HCT116 (cell line): ENCODE measurements around the gene CFAP161. TPM values are rescaled to one million over a fixed set of nuclear protein-coding genes. Genes with fewer than 3 reads are reported as not detected.

Experiments
- ATAC-seq: fragments of 200-7000 bp; cut with Tn5 transposase; 2 replicates; pipeline ENCODE4 v1.9.1; 2020; ENCODE audit warnings: mild to moderate bottlenecking, moderate library complexity
- BruUV-seq: library from RNA; stranded (reverse); fragments of 400-500 nt; replicated peaks from 2 replicates; lab custom pipeline; 2021; lab: Mats Ljungman, UMichigan
- CTCF ChIA-PET: fragments of 300-600 bp; sonication (Branson Sonifier 250); formaldehyde crosslinking; loops from one replicate; lab custom pipeline; 2021; ENCODE audit warnings: antibody characterized with exemption; lab: Charles Lee
- POLR2A ChIA-PET: fragments of 300-600, 350-600 bp; sonication (Branson Sonifier 250); formaldehyde crosslinking; loops from one replicate; lab custom pipeline; 2021; ENCODE audit warnings: antibody characterized with exemption; lab: Charles Lee
- RAD21 ChIA-PET, 2 experiments: fragments of 300-600 bp; sonication (Branson Sonifier 250); formaldehyde crosslinking; loops; one replicate each; lab custom pipeline; 2023; ENCODE audit warnings: low total read pairs in 2 of 2; ENCODE audit not compliant: uncharacterized antibody in 2 of 2, unreplicated experiment in 2 of 2, low non-redundant PET in 1 of 2; lab: Charles Lee
- DNase-seq: peaks from one replicate; pipeline ENCODE4 v3.0.0-alpha.2; 2010; ENCODE audit warnings: low read depth, low spot score
- H2AFZ ChIP-seq: fragments of 200-600 bp; shearing (Covaris generic), sonication (generic); 2 replicates; pipeline ENCODE4 v1.6.1; 2017; ENCODE audit warnings: low read depth, mixed run types, mixed read lengths, antibody characterized with exemption, low read length; ENCODE audit not compliant: poor library complexity, severe bottlenecking
- H3K27ac ChIP-seq: 2 replicates; pipeline ENCODE4 v1.5.1; 2012; ENCODE audit warnings: low read depth, low read length
- H3K27me3 ChIP-seq: fragments of 200-600 bp; sonication (generic); 2 replicates; pipeline ENCODE4 v1.6.1; 2016; ENCODE audit warnings: mixed run types, low read length, mixed read lengths; ENCODE audit not compliant: insufficient read depth
- H3K36me3 ChIP-seq, 2 experiments: fragments of 200-500 bp in 1 of 2; fragments of 200-600 bp in 1 of 2; sonication (Bioruptor generic) in 1 of 2; sonication (generic) in 1 of 2; 2 replicates each; pipeline versions ENCODE4 v1.5.1 to v1.6.1; 2014 to 2016; ENCODE audit warnings: low read length in 2 of 2, inconsistent platforms in 1 of 2, mixed read lengths in 1 of 2, mixed run types in 1 of 2; ENCODE audit not compliant: insufficient read depth in 2 of 2, control insufficient read depth in 1 of 2
- H3K4me1 ChIP-seq, 2 experiments: fragments of 200-600 bp in 1 of 2; sonication (generic) in 1 of 2; 2 replicates each; pipeline versions ENCODE4 v1.5.1 to v1.6.1; 2012 to 2017; ENCODE audit warnings: low read length in 2 of 2, inconsistent platforms in 1 of 2, mild to moderate bottlenecking in 1 of 2, mixed read lengths in 1 of 2, mixed run types in 1 of 2, moderate library complexity in 1 of 2; ENCODE audit not compliant: insufficient read depth in 2 of 2, control insufficient read depth in 1 of 2
- H3K4me2 ChIP-seq: fragments of 200-600 bp; sonication (generic); 2 replicates; pipeline ENCODE4 v1.6.1; 2017; ENCODE audit warnings: mixed run types, low read length, mixed read lengths
- H3K4me3 ChIP-seq, 2 experiments: fragments of 200-600 bp in 1 of 2; sonication (generic) in 1 of 2; replicated peaks in 1 of 2; 2 replicates each; pipeline ENCODE4 v1.5.1; 2011 to 2016; ENCODE audit warnings: low read length in 2 of 2, control low read depth in 1 of 2, low read depth in 1 of 2, mild to moderate bottlenecking in 1 of 2, mixed read lengths in 1 of 2, mixed run types in 1 of 2
- H3K79me2 ChIP-seq: fragments of 200-600 bp; sonication (generic); 2 replicates; pipeline ENCODE4 v1.6.1; 2017; ENCODE audit warnings: mild to moderate bottlenecking, mixed run types, low read length, moderate library complexity, mixed read lengths; ENCODE audit not compliant: insufficient read depth
- H3K9ac ChIP-seq: fragments of 200-600 bp; sonication (generic); 2 replicates; pipeline ENCODE4 v1.6.1; 2016; ENCODE audit warnings: low read length, mixed read lengths
- H3K9me2 ChIP-seq: fragments of 200-600 bp; sonication (generic), shearing (Covaris generic); 2 replicates; pipeline ENCODE4 v1.6.1; 2017; ENCODE audit warnings: mixed run types, mild to moderate bottlenecking, moderate library complexity; ENCODE audit not compliant: insufficient read depth
- H3K9me3 ChIP-seq, 2 experiments: fragments of 200-500 bp in 1 of 2; fragments of 200-600 bp in 1 of 2; sonication (Bioruptor generic) in 1 of 2; sonication (generic) in 1 of 2; 2 replicates each; pipeline ENCODE4 v1.6.1; 2014 to 2017; ENCODE audit warnings: low read length in 2 of 2, mixed read lengths in 2 of 2, inconsistent platforms in 1 of 2, low read depth in 1 of 2, mild to moderate bottlenecking in 1 of 2, mixed run types in 1 of 2, moderate library complexity in 1 of 2; ENCODE audit not compliant: control insufficient read depth in 1 of 2, insufficient read depth in 1 of 2
- H4K20me1 ChIP-seq: fragments of 200-600 bp; sonication (generic), shearing (Covaris generic); 2 replicates; pipeline ENCODE4 v1.6.1; 2017; ENCODE audit warnings: mixed run types, mild to moderate bottlenecking, moderate library complexity; ENCODE audit not compliant: insufficient read depth
- ATF3 ChIP-seq: IDR thresholded peaks from 2 replicates; pipeline ENCODE4 v1.6.1; 2012
- CBX3 ChIP-seq: IDR thresholded peaks from 2 replicates; pipeline ENCODE4 v1.6.1; 2012; ENCODE audit warnings: low read depth
- CEBPB ChIP-seq: IDR thresholded peaks from 2 replicates; pipeline ENCODE4 v1.6.1; 2012; ENCODE audit warnings: low read depth
- CTCF ChIP-seq, 3 experiments: fragments of 200-600 bp in 1 of 3; sonication (generic) in 1 of 3; IDR thresholded peaks in 2 of 3; conservative IDR thresholded peaks in 1 of 3; 2 replicates each; pipeline ENCODE4 v1.5.1; 2012 to 2017; ENCODE audit warnings: low read depth in 2 of 3, low read length in 2 of 3, antibody characterized with exemption in 1 of 3, borderline replicate concordance in 1 of 3, control low read depth in 1 of 3, mild to moderate bottlenecking in 1 of 3, mixed read lengths in 1 of 3, mixed run types in 1 of 3, moderate library complexity in 1 of 3; ENCODE audit not compliant: insufficient read depth in 1 of 3
- EGR1 ChIP-seq: IDR thresholded peaks from 2 replicates; pipeline ENCODE4 v1.6.1; 2012; ENCODE audit warnings: low read depth
- ELF1 ChIP-seq: IDR thresholded peaks from 2 replicates; pipeline ENCODE4 v1.6.1; 2012; ENCODE audit warnings: low read depth, borderline replicate concordance
- FOSL1 ChIP-seq: IDR thresholded peaks from 2 replicates; pipeline ENCODE4 v1.6.1; 2012; ENCODE audit warnings: low read depth
- JUND ChIP-seq: IDR thresholded peaks from 2 replicates; pipeline ENCODE4 v1.6.1; 2012
- POLR2AphosphoS5 ChIP-seq: IDR thresholded peaks from 2 replicates; pipeline ENCODE4 v1.6.1; 2011; ENCODE audit warnings: mild to moderate bottlenecking, low read depth, low read length, moderate library complexity
- RAD21 ChIP-seq: IDR thresholded peaks from 2 replicates; pipeline ENCODE4 v1.6.1; 2012; ENCODE audit warnings: low read depth, mild to moderate bottlenecking
- SIN3A ChIP-seq: IDR thresholded peaks from 2 replicates; pipeline ENCODE4 v1.6.1; 2012; ENCODE audit warnings: low read depth
- SRF ChIP-seq: IDR thresholded peaks from 2 replicates; pipeline ENCODE4 v1.6.1; 2012; ENCODE audit warnings: low read depth
- TCF7L2 ChIP-seq: IDR thresholded peaks from 2 replicates; pipeline ENCODE4 v1.7.0; 2011; ENCODE audit warnings: borderline replicate concordance, inconsistent platforms; ENCODE audit not compliant: insufficient read depth, insufficient read length; ENCODE audit errors: extremely low read depth
- ZBTB33 ChIP-seq: IDR thresholded peaks from 2 replicates; pipeline ENCODE4 v1.6.1; 2011; ENCODE audit warnings: mild to moderate bottlenecking, low read length, moderate library complexity; ENCODE audit not compliant: insufficient replicate concordance; ENCODE audit errors: extremely low read depth
- ZNF274 ChIP-seq: fragments of 200-500 bp; sonication (Bioruptor generic); IDR thresholded peaks from 2 replicates; pipeline ENCODE4 v1.6.1; 2014; ENCODE audit warnings: mild to moderate bottlenecking, low read depth, low read length, inconsistent platforms
- intact Hi-C: fragments of 100-400 bp; cut with micrococcal nuclease; formaldehyde crosslinking; loops from 2 replicates; pipeline ENCODE4 v1.10.0; 2022
- total RNA-seq: library from RNA; stranded (reverse); gene quantifications from one replicate; pipeline ENCODE4 v1.2.1, GENCODE V29; 2021; ENCODE audit not compliant: unreplicated experiment

CFAP161 gene
- total RNA-seq, 1 experiment from 2014 or later = 0.15 TPM

- TF ChIP-seq POLR2AphosphoS5 (no peak), TCF7L2 (no peak), CBX3 (no peak), CEBPB (no peak)
- Histone ChIP-seq H3K36me3 (no peaks in the 10 kb centered on the region), H3K4me1 (no peaks in the 10 kb centered on the region), H3K9me2 (no peaks in the 10 kb centered on the region), H3K4me2 (no peak overlapping the region), H3K9ac (no peak overlapping the region), H3K79me2 (no peaks in the 10 kb centered on the region), H3K27me3 (peaks cover 41% of the 10 kb centered on the region), H4K20me1 (no peaks in the 10 kb centered on the region), H3K9me3 (no peaks in the 10 kb centered on the region), H3K27ac (no peak overlapping the region), H2AFZ (no peak overlapping the region), H3K4me3 (no peak overlapping the region)
- intact Hi-C loops = no loop called here
- POLR2A ChIA-PET = no interaction called here
- no TSS peak for BruUV-seq
- DNase-seq = no peak
- no peak for ATAC-seq
- RAD21 ChIA-PET = no interaction called here
- CTCF ChIA-PET = interaction anchor here (1.6 kb wide), 1 partner anchor 83 kb away, joined by 4 read pairs; no protein-coding TSS in a partner anchor
These were observed 48.8 kb downstream of the CFAP161 start for GRCh38 chr15:81182756-81183438.

GRCh38 chr15:81183439-81183775, 49.3 kb downstream of the CFAP161 start:
- H3K79me2 ChIP-seq = no peaks in the 10 kb centered on the region
- ChIA-PET POLR2A (no interaction called here), RAD21 (no interaction called here), CTCF (interaction anchor here (1.6 kb wide), 1 partner anchor 82 kb away, joined by 4 read pairs; no protein-coding TSS in a partner anchor)
- DNase-seq (no peak), ATAC-seq (no peak)
- no peak overlapping the region for H2AFZ ChIP-seq
- H3K36me3 ChIP-seq = no peaks in the 10 kb centered on the region
- no peaks in the 10 kb centered on the region for H3K9me2 ChIP-seq
- H3K9ac ChIP-seq = no peak overlapping the region
- TF ChIP-seq SIN3A (no peak), CTCF (IDR thresholded peaks at IDR 0.05 in 2 of 3, conservative IDR thresholded peaks at IDR 0.05 in 1 of 3; ENCODE audit: borderline replicate concordance in 1 of 3, insufficient read depth in 1 of 3, low read depth in 2 of 3, low read length in 2 of 3) (no peak), SRF (no peak), EGR1 (no peak), ELF1 (no peak), ATF3 (no peak), ZNF274 (no peak), FOSL1 (no peak), RAD21 (no peak), JUND (no peak), ZBTB33 (no peak)
- H3K4me3 ChIP-seq = no peak overlapping the region
- no peak overlapping the region for H3K4me2 ChIP-seq
- intact Hi-C loops = no loop called here
- H3K27ac ChIP-seq = no peak overlapping the region
- H3K27me3 ChIP-seq = peaks cover 41% of the 10 kb centered on the region
- no TSS peak for BruUV-seq
- H3K9me3 ChIP-seq = no peaks in the 10 kb centered on the region
- H3K4me1 ChIP-seq = no peaks in the 10 kb centered on the region
- H4K20me1 ChIP-seq = no peaks in the 10 kb centered on the region
